T-cell (primary cell): ENCODE results near the gene PNLIPRP3. TPM values are rescaled to one million over a fixed set of nuclear protein-coding genes. Genes with fewer than 3 reads are reported as not detected.
A peak's percentile ranks its signal among the peaks of the same experiment; 100 is the strongest.
"Not testable (repeated sequence)": the region's sequence is repeated elsewhere in the genome, so short reads cannot be mapped to it uniquely, and the experiment has no call there.

Source experiments
- ATAC-seq, 4 experiments: fragments of 200-7000 bp in 3 of 4; fragments of 150-1000 bp in 1 of 4; cut with Tn5 transposase; replicated peaks in 1 of 4; 1 replicate in 3 of 4; 2 replicates in 1 of 4; pipeline ENCODE4 v1.10.0; 2021; ENCODE audit warnings: moderate library complexity in 3 of 4, mild to moderate bottlenecking in 2 of 4, moderate number of reproducible peaks in 1 of 4
- CTCF ChIA-PET, 2 donors: fragments of 300-600 bp; sonication (Branson Sonifier 250); formaldehyde crosslinking; loops; one replicate each; lab custom pipeline; 2022; ENCODE audit warnings: antibody characterized with exemption in 2 of 2; lab: Charles Lee
- POLR2A ChIA-PET, 2 donors: fragments of 300-600 bp; sonication (Branson Sonifier 250); formaldehyde crosslinking; loops; one replicate each; lab custom pipeline; 2022; ENCODE audit warnings: antibody characterized with exemption in 2 of 2; lab: Charles Lee
- DNase-seq, 35 experiments: peaks; one replicate each; pipeline versions ENCODE4 v3.0.0 to v3.0.0-alpha.2; 2013 to 2023
- H3K27ac ChIP-seq: one replicate; pipeline ENCODE4 v1.5.1; 2013; ENCODE audit warnings: low read length
- H3K27me3 ChIP-seq, 2 experiments: replicated peaks in 1 of 2; 1 replicate in 1 of 2; 2 replicates in 1 of 2; pipeline versions ENCODE4 v1.6.1 to v1.7.0; 2013; ENCODE audit warnings: low read length in 1 of 2, mixed read lengths in 1 of 2; ENCODE audit not compliant: control insufficient read depth in 2 of 2, insufficient read depth in 2 of 2; ENCODE audit errors: extremely low read depth in 1 of 2
- H3K36me3 ChIP-seq, 2 donors: 1 replicate in 1 of 2; 2 replicates in 1 of 2; pipeline versions ENCODE4 v1.6.1 to v1.7.0; 2013; ENCODE audit warnings: low read length in 1 of 2; ENCODE audit not compliant: control insufficient read depth in 2 of 2, insufficient read depth in 1 of 2; ENCODE audit errors: extremely low read depth in 1 of 2
- H3K4me1 ChIP-seq, 2 experiments: 1 replicate in 1 of 2; 2 replicates in 1 of 2; pipeline versions ENCODE4 v1.6.1 to v1.7.0; 2013; ENCODE audit warnings: low read length in 2 of 2, mixed read lengths in 1 of 2; ENCODE audit not compliant: insufficient read depth in 2 of 2, control insufficient read depth in 1 of 2; ENCODE audit errors: extremely low read depth in 1 of 2
- H3K4me3 ChIP-seq, 2 donors: 1 replicate in 1 of 2; 2 replicates in 1 of 2; pipeline versions ENCODE4 v1.5.1 to v1.7.0; 2013; ENCODE audit warnings: mild to moderate bottlenecking in 2 of 2, low read length in 1 of 2, moderate library complexity in 1 of 2; ENCODE audit not compliant: control insufficient read depth in 1 of 2; ENCODE audit errors: extremely low read depth in 1 of 2
- H3K9me3 ChIP-seq: 2 replicates; pipeline ENCODE4 v1.7.0; 2013
- H3K27ac Mint-ChIP-seq, 2 donors: one replicate each; pipeline ENCODE4 v1.8.0; 2020 to 2021; ENCODE audit warnings: mild to moderate bottlenecking in 2 of 2, mixed read lengths in 2 of 2
- H3K27me3 Mint-ChIP-seq, 2 donors: one replicate each; pipeline ENCODE4 v1.8.0; 2021 to 2022; ENCODE audit warnings: mixed read lengths in 2 of 2
- H3K36me3 Mint-ChIP-seq: one replicate; pipeline ENCODE4 v1.8.0; 2021; ENCODE audit warnings: mixed read lengths
- H3K4me1 Mint-ChIP-seq, 3 donors: one replicate each; pipeline ENCODE4 v1.8.0; 2020 to 2022; ENCODE audit warnings: mixed read lengths in 3 of 3, mild to moderate bottlenecking in 1 of 3
- H3K4me3 Mint-ChIP-seq, 3 donors: one replicate each; pipeline ENCODE4 v1.8.0; 2020 to 2022; ENCODE audit warnings: mild to moderate bottlenecking in 3 of 3, mixed read lengths in 3 of 3, moderate library complexity in 3 of 3
- H3K9me3 Mint-ChIP-seq, 3 donors: one replicate each; pipeline ENCODE4 v1.8.0; 2020 to 2022; ENCODE audit warnings: mixed read lengths in 3 of 3
- WGBS: methylation state at CpG from one replicate; pipeline ENCODE4 v1.1.5; 2013; ENCODE audit warnings: missing lambda C conversion rate; ENCODE audit not compliant: insufficient coverage; 5-methylcytosine and 5-hydroxymethylcytosine counted together
- total RNA-seq, 35 experiments: library from RNA in 6 of 35; stranded (reverse) in 6 of 35; fragments of 120-200 nt in 1 of 35; gene quantifications; one replicate each; pipeline versions ENCODE4 v1.2.1 to v1.2.4 and lab custom pipeline; 2013 to 2026

The PNLIPRP3 gene
- total RNA-seq (not detected), total RNA-seq (lab: John Stamatoyannopoulos, UW) (0 to 0.06 (median 0) reads per million in 29 experiments)
- not detected for total RNA-seq (2013)

GRCh38 chr10:116427671-116428070, at the start of gene PNLIPRP3:
Gene PNLIPRP3 (plus strand): TSS chr10:116427847. CDS start chr10:116428013, 166 bp downstream.
- H3K4me1 Mint-ChIP-seq = no peaks in the 10 kb centered on the region
- ATAC-seq = no peak
- H3K36me3 ChIP-seq = no peaks in the 10 kb centered on the region
- H3K4me1 ChIP-seq = peaks cover 0 to 5% of the 10 kb centered on the region in 2 experiments
- WGBS = 65% methylated on average over 2 of the region's 2 CpGs
- H3K9me3 Mint-ChIP-seq = no peaks in the 10 kb centered on the region
- H3K36me3 Mint-ChIP-seq = no peaks in the 10 kb centered on the region
- no peak within 1 kb of the TSS for H3K27ac Mint-ChIP-seq
- H3K4me3 ChIP-seq = no peak within 1 kb of the TSS
- H3K27me3 ChIP-seq = peaks cover 0 to 2% of the 10 kb centered on the region in 2 experiments
- no peak within 1 kb of the TSS for H3K27ac ChIP-seq
- ChIA-PET CTCF (interaction anchor here in 1 of 2 donors (0.5 kb wide), 1 partner anchor 445 kb away, joined by 3 read pairs; no protein-coding TSS in a partner anchor), POLR2A (no interaction called here)
- H3K4me3 Mint-ChIP-seq = no peak within 1 kb of the TSS
- DNase-seq = no peak
- H3K27me3 Mint-ChIP-seq = peaks cover 0 to 10% of the 10 kb centered on the region in 2 donors
- H3K9me3 ChIP-seq = no peaks in the 10 kb centered on the region

GRCh38 chr10:116382290-116382689, 45.4 kb upstream of the PNLIPRP3 start:
- Histone ChIP-seq H3K4me1 (no peaks in the 10 kb centered on the region), H3K27me3 (no peaks in the 10 kb centered on the region), H3K36me3 (no peaks in the 10 kb centered on the region), H3K4me3 (no peak overlapping the region), H3K27ac (no peak overlapping the region), H3K9me3 (no peaks in the 10 kb centered on the region)
- Mint-ChIP-seq H3K9me3 (no peaks in the 10 kb centered on the region), H3K4me3 (no peak overlapping the region), H3K27me3 (no peaks in the 10 kb centered on the region), H3K36me3 (no peaks in the 10 kb centered on the region), H3K27ac (no peak overlapping the region), H3K4me1 (no peaks in the 10 kb centered on the region)
- ATAC-seq (no peak), DNase-seq (no peak)
- ChIA-PET POLR2A (no interaction called here), CTCF (no interaction called here)
- 80% methylated on average over 2 of the region's 5 CpGs for WGBS

- H3K9me3 Mint-ChIP-seq = no peaks in the 10 kb centered on the region
- H3K4me3 ChIP-seq = no peak overlapping the region
- no peaks in the 10 kb centered on the region for H3K4me1 ChIP-seq
- no peak overlapping the region for H3K27ac ChIP-seq
- peaks cover 0 to 2% of the 10 kb centered on the region in 2 experiments for H3K27me3 ChIP-seq
- no peaks in the 10 kb centered on the region for H3K4me1 Mint-ChIP-seq
- H3K27me3 Mint-ChIP-seq = peaks cover 3% of the 10 kb centered on the region in 2 donors
- no peak overlapping the region for H3K27ac Mint-ChIP-seq
- H3K36me3 Mint-ChIP-seq = no peaks in the 10 kb centered on the region
- POLR2A ChIA-PET = no interaction called here
- no peaks in the 10 kb centered on the region for H3K9me3 ChIP-seq
- no peaks in the 10 kb centered on the region for H3K36me3 ChIP-seq
- DNase-seq (no peak), ATAC-seq (no peak)
- WGBS = 61% methylated on average over 2 of the region's 2 CpGs
- CTCF ChIA-PET = no interaction called here
- H3K4me3 Mint-ChIP-seq = no peak overlapping the region
Observed at GRCh38 chr10:116385311-116385710, 42.3 kb upstream of the PNLIPRP3 start.

- WGBS = no CpG with 5 or more reads among the region's 1 CpG
- no peaks in the 10 kb centered on the region for H3K4me1 Mint-ChIP-seq
- POLR2A ChIA-PET = no interaction called here
- Histone ChIP-seq H3K27ac (no peak overlapping the region), H3K4me3 (no peak overlapping the region), H3K27me3 (peaks cover 0 to 3% of the 10 kb centered on the region in 2 experiments), H3K9me3 (no peaks in the 10 kb centered on the region), H3K36me3 (no peaks in the 10 kb centered on the region), H3K4me1 (no peaks in the 10 kb centered on the region)
- DNase-seq (peak in 1 of 35 experiments; percentile 28), ATAC-seq (no peak)
- CTCF ChIA-PET = interaction anchor here (0.6 to 1.0 kb wide), 4 partner anchors 26 to 1653 kb away, joined by 3 to 4 read pairs (median 4); no protein-coding TSS in a partner anchor
- peaks cover 3% of the 10 kb centered on the region in 2 donors for H3K27me3 Mint-ChIP-seq
- no peaks in the 10 kb centered on the region for H3K9me3 Mint-ChIP-seq
- no peaks in the 10 kb centered on the region for H3K36me3 Mint-ChIP-seq
- H3K27ac Mint-ChIP-seq = no peak overlapping the region
- no peak overlapping the region for H3K4me3 Mint-ChIP-seq
Observed at GRCh38 chr10:116385994-116386809, 41.4 kb upstream of the PNLIPRP3 start.

DNA sequence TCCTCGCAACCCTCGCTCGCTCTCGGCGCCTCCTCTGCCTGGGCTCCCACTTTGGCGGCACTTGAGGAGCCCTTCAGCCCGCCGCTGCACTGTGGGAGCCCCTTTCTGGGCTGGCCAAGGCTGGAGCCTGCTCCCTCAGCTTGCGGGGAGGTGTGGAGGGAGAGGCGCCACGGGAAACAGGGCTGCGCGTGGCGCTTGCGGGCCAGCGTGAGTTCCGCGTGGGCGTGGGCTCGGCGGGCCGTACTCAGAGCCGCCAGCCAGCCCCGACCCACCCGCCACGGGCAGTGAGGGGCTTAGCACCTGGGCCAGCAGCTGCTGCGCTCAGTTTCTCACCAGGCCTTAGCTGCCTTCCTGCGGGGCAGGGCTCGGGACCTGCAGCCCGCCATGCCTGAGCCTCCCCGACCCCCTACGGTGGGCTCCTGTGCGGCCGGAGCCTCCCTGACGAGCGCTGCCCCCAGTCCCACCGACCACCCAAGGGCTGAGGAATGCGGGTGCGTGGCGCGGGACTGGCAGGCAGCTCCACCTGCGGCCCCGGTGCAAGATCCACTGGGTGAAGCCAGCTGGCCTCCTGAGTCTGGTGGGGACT, 34.3 kb upstream of the PNLIPRP3 start:
- H3K4me3 ChIP-seq, H3K27ac Mint-ChIP-seq, H3K4me1 Mint-ChIP-seq, CTCF ChIA-PET, H3K36me3 Mint-ChIP-seq, H3K27me3 ChIP-seq, H3K27me3 Mint-ChIP-seq, ATAC-seq, H3K9me3 Mint-ChIP-seq, POLR2A ChIA-PET, H3K27ac ChIP-seq, H3K36me3 ChIP-seq, H3K4me1 ChIP-seq, H3K4me3 Mint-ChIP-seq, H3K9me3 ChIP-seq, DNase-seq: not testable (repeated sequence)
- WGBS = 93% methylated on average over 38 of the region's 43 CpGs

- ATAC-seq (no peak), DNase-seq (no peak)
- no peak overlapping the region for H3K4me3 ChIP-seq
- no peaks in the 10 kb centered on the region for H3K9me3 ChIP-seq
- H3K27me3 Mint-ChIP-seq = peaks cover 2 to 5% of the 10 kb centered on the region in 2 donors
- ChIA-PET POLR2A (no interaction called here), CTCF (no interaction called here)
- WGBS = 84% methylated on average over 12 of the region's 13 CpGs
- no peaks in the 10 kb centered on the region for H3K36me3 ChIP-seq
- peaks cover 0 to 2% of the 10 kb centered on the region in 2 experiments for H3K27me3 ChIP-seq
- H3K36me3 Mint-ChIP-seq = no peaks in the 10 kb centered on the region
- no peak overlapping the region for H3K4me3 Mint-ChIP-seq
- no peaks in the 10 kb centered on the region for H3K9me3 Mint-ChIP-seq
- no peak overlapping the region for H3K27ac Mint-ChIP-seq
- H3K4me1 Mint-ChIP-seq = no peaks in the 10 kb centered on the region
- H3K27ac ChIP-seq = no peak overlapping the region
- H3K4me1 ChIP-seq = no peaks in the 10 kb centered on the region
Observed at GRCh38 chr10:116395223-116395985, 32.2 kb upstream of the PNLIPRP3 start.
